ENCODE data around the gene CNTNAP3.
"Not testable (repeated sequence)": the region's sequence is repeated elsewhere in the genome, so short reads cannot be mapped to it uniquely, and the experiment has no call there.

CNTNAP3 gene

DNA sequence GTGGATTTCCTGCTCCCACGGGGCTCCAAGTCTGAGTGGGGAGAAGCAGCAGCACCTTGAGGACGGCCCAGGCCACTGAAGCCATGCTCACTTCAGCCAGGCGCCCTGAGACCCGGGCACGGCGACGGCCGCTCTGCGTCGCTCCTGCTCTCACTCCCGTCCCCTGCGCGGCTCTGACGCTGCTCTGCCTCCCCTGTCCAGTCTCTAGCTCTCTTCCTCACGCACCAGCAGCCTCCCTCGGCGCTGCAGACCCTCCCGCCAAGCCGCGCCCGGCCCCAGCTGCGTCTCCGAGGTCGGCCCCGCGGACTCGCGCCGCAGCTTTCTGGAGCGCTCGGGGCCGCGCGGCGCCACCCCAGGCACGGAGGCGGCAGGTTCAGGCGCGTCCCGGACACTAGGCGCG, at the start of gene CNTNAP3:
Gene CNTNAP3, minus strand, starts transcription at position 188 of the 400 bp plus-strand sequence. Its CDS starts 103 bp downstream, at position 85.
- not testable (repeated sequence) for DNase-seq (ENCODE audit: low read depth in 2 of 2)

DNA sequence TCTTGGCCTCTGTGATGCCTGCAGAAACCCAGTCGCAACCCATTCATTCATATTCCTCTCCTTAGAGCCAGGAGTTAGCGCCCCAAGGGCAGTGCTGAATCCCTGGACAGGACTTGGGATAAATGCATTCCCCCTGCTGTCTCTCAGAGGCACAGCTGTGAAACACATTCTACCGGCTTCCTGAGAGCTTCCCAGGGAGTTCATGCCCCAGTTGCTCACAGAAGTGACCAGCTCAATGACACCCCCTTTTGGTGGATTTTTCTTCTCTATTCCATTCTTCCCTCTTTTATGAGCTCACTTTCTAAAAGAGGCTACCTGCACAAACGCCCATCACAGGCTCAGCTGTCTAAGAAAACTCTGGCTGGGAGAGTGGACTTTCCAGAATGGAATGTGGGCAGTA, 8.0 kb downstream of the CNTNAP3 start:
- DNase-seq (ENCODE audit: low read depth in 2 of 2) = not testable (repeated sequence)

DNA sequence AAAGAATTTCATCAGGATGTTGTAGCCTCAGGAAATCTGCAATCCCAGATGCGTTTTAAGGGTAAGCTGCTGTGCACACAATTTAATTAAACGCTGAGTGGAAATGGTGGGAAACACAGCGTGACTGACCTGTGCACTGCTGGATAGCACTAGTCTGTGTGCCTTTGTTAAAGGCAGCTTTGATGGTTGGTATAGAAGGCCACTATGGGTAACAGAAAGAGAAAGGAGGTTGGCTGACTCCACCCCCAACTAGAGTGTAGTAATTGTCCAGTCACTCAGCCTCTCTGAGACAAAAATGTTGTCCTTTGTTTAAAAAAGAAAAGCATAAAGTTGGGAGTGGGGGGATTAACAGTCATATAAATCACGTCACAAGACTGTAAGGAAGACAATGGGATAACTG, 45.5 kb downstream of the CNTNAP3 start:
- DNase-seq (ENCODE audit: low read depth in 2 of 2) = not testable (repeated sequence)

- not testable (repeated sequence) for DNase-seq (ENCODE audit: low read depth in 2 of 2)
These were observed 55.6 kb downstream of the CNTNAP3 start for GRCh38 chr9:39232130-39232991.

- DNase-seq (ENCODE audit: low read depth in 2 of 2) = not testable (repeated sequence)
These were observed 72.0 kb downstream of the CNTNAP3 start for GRCh38 chr9:39215976-39216375.

DNA sequence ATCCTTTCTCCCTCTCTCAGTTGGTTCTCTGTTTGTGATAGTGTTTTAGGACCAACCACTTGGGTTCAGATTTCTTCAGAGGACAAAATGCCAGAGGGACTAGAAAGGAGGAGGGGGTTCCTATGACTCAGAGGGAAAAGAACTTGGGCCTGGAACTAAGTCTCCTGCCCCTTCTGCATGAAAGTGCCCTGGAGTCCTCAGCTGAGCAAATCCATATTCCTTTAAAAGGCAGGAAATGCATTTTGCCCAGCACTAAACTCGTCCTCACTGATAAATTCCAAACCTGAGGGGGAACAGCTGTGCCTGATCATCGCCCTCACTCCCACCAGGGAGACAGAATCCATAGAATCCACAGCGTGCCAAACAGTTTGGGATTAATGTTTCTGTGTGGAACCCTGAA, 78.2 kb downstream of the CNTNAP3 start:
- DNase-seq (ENCODE audit: low read depth in 2 of 2) = not testable (repeated sequence)

GRCh38 chr9:39206643-39207042, 81.3 kb downstream of the CNTNAP3 start:
- not testable (repeated sequence) for DNase-seq (ENCODE audit: low read depth in 2 of 2)

- not testable (repeated sequence) for DNase-seq (ENCODE audit: low read depth in 2 of 2)
These were observed 82.1 kb downstream of the CNTNAP3 start for GRCh38 chr9:39205842-39206241.

GRCh38 chr9:39200412-39200811, 87.6 kb downstream of the CNTNAP3 start:
- not testable (repeated sequence) for DNase-seq (ENCODE audit: low read depth in 2 of 2)

GRCh38 chr9:39198000-39198709, 89.8 kb downstream of the CNTNAP3 start:
- DNase-seq (ENCODE audit: low read depth in 2 of 2) = not testable (repeated sequence)

- not testable (repeated sequence) for DNase-seq (ENCODE audit: low read depth in 2 of 2)
These were observed 116.6 kb downstream of the CNTNAP3 start for GRCh38 chr9:39171370-39171769.

DNA sequence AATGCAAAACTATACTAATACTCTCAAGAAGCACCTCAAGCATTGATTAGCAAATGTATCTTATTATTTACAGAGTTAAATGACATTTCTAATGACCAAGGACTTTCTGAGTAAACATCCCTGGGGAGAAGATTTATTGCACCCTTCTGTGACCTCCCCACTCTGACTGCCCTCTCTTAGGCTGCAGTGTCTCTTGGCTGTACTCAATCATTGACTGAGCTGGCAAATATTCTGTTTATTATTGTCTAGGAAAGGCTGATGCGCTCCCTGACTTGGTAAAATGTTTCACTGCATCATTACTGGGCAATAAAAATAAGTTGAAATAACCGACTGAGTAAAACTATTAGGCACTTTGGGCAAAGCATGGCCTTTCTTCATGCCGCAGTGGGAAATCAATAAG, 130.3 kb downstream of the CNTNAP3 start:
- not testable (repeated sequence) for DNase-seq (ENCODE audit: low read depth in 2 of 2)

GRCh38 chr9:39132826-39133552, 155.0 kb downstream of the CNTNAP3 start:
- not testable (repeated sequence) for DNase-seq (ENCODE audit: low read depth in 2 of 2)

GRCh38 chr9:39121401-39121800, 166.6 kb downstream of the CNTNAP3 start:
- DNase-seq (ENCODE audit: low read depth in 2 of 2) = not testable (repeated sequence)

DNA sequence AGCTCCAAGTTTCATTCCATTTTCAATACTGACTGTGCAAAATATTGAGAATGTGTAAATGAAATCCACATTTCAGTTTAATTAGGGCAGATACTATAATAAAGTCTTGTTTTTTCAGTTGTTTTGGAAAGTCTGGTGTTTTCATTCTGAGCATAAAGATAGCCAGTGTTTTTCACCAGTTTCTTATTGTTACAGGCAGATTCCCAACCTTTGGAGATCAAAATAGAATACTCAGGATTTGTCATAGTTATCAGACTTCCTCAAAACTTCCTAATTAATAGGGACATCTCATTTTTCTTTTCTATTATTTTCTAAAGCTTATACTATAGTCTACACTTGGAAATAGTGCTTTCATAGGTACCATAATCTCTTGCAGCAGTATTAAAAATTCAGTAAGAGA, 176.2 kb downstream of the CNTNAP3 start:
- DNase-seq (ENCODE audit: low read depth in 2 of 2) = not testable (repeated sequence)

DNA sequence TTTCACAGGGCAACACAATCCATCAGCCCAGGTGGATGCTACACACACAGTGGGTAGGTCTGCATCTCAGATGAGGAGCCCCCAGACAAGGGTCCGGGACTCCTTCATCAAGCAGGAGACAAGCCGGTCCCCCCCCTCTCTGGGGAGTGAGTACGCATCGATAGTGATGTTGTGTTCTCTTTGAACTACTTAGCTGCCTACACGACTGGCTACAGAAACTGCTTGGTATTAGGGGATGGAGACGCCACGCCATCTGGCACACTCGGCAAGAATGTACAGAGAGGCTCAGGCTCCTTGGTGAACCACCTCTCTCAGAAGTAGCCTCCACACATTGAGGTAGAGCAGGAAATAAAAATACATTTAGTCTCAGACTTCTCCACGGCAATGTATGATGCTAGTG, 179.8 kb downstream of the CNTNAP3 start:
- no peak for DNase-seq (ENCODE audit: low read depth in 2 of 2)

- not testable (repeated sequence) for DNase-seq (ENCODE audit: low read depth in 2 of 2)
These were observed 190.8 kb downstream of the CNTNAP3 start for GRCh38 chr9:39097208-39097607.

GRCh38 chr9:39085311-39085710, 202.7 kb downstream of the CNTNAP3 start:
- not testable (repeated sequence) for DNase-seq (ENCODE audit: low read depth in 2 of 2)

DNA sequence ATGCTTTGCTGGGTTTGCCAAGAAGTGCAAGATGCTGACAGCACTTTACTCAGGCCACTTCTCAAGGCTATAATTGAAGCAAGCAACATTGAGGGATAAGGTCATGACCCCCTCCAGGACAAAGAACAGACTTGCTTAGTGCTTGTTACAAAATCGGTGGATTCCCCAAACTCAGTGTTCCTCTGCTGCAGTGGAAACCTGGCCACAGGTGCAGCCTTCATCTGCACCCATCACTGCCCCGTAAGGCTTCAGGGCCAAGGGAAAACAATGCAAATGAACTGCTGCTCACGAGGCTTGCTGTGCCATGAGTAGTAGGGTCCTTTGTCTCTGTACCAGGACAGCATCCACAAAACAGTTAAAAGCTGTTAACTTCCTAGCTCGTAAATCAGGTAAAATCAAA, 205.4 kb downstream of the CNTNAP3 start:
- not testable (repeated sequence) for DNase-seq (ENCODE audit: low read depth in 2 of 2)

- not testable (repeated sequence) for DNase-seq (ENCODE audit: low read depth in 2 of 2)
These were observed 207.9 kb downstream of the CNTNAP3 start for GRCh38 chr9:39080081-39080480.

DNA sequence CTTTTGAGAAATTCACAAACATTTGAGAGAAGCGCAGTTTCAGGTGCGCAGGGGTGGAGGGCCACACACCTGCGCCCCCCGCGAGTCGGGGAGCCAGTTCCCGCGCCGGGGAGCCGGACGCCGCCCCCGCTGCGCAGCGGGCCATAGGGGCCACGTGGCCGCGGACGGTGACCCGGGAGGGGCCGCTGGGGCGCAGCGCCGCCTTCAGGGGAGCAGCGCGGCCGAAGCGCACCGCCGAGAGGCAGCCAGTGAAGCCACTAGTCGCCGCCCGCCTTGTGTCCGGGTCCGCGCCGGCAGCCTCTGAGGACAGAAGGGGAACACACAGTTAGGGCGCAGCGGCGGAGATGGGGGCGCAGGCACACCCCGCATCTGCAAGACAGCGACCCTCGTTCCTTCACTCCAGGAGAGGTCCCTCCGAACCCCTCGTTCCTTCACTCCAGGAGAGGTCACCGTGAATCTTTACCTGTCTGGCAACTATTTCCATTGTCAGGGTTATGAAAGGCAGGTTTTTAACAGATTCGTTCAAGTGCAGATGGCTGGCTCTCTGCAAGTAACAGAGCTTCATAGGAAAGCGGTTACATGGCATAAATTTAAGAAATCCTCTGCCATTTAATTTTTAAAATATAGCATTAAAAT, 209.2 kb downstream of the CNTNAP3 start:
- not testable (repeated sequence) for DNase-seq (ENCODE audit: low read depth in 2 of 2)

Measured in activated CD4-positive, alpha-beta T cell treated with anti-CD3 and anti-CD28 coated beads for 24 hours (primary cell).